Activated T-helper 1 cell treated with anti-CD3 and anti-CD28 coated beads, Interleukin-12 subunit alpha, Interleukin-12 subunit beta, Interleukin-2, Interleukin-4 antibody, amounts not matched to agents 30 ng/mL and 10 ng/mL and 1 ng/mL, durations not matched to agents 14 hours and 24 hours and 36 hours (primary cell): ENCODE data around the gene MPDZ. TPM values are rescaled to one million over a fixed set of nuclear protein-coding genes. Genes with fewer than 3 reads are reported as not detected.

Experiments
- DNase-seq: peaks from one replicate; pipeline ENCODE4 v3.0.0; 2021; ENCODE audit warnings: low spot score
- H3K27ac Mint-ChIP-seq: one replicate; pipeline ENCODE4 v1.8.0; 2021; ENCODE audit warnings: mild to moderate bottlenecking, mixed read lengths
- H3K27me3 Mint-ChIP-seq: one replicate; pipeline ENCODE4 v1.8.0; 2022; ENCODE audit warnings: mild to moderate bottlenecking, moderate library complexity, mixed read lengths; ENCODE audit not compliant: insufficient read depth
- H3K36me3 Mint-ChIP-seq: one replicate; pipeline ENCODE4 v1.8.0; 2021; ENCODE audit warnings: low read depth, mixed read lengths
- H3K4me1 Mint-ChIP-seq: one replicate; pipeline ENCODE4 v1.8.0; 2021; ENCODE audit warnings: low read depth, mixed read lengths
- H3K4me3 Mint-ChIP-seq: one replicate; pipeline ENCODE4 v1.8.0; 2021; ENCODE audit warnings: mild to moderate bottlenecking, moderate library complexity, mixed read lengths
- H3K9me3 Mint-ChIP-seq: one replicate; pipeline ENCODE4 v1.8.0; 2021; ENCODE audit warnings: mixed read lengths
- intact Hi-C: fragments of 100-400 bp; cut with micrococcal nuclease; formaldehyde crosslinking; loops from one replicate; pipeline ENCODE4 v1.15.1; 2024
- total RNA-seq: library from RNA; stranded (reverse); gene quantifications from 2 replicates; pipeline ENCODE4 v1.2.3, GENCODE V29; 2022

MPDZ gene
- total RNA-seq, 1 donor from 2014 or later = not detected

- intact Hi-C loops = no loop called here
- H3K36me3 Mint-ChIP-seq = no peaks in the 10 kb centered on the region
- H3K9me3 Mint-ChIP-seq = no peaks in the 10 kb centered on the region
- no peaks in the 10 kb centered on the region for H3K4me1 Mint-ChIP-seq
- H3K27ac Mint-ChIP-seq = no peak overlapping the region
- no peak overlapping the region for H3K4me3 Mint-ChIP-seq
- no peak for DNase-seq
- no peaks in the 10 kb centered on the region for H3K27me3 Mint-ChIP-seq
Measured at GRCh38 chr9:13190040-13190439, 89.5 kb downstream of the MPDZ start.

GRCh38 chr9:13189362-13189761 is 90.1 kb downstream of the MPDZ start:
- no peaks in the 10 kb centered on the region for H3K36me3 Mint-ChIP-seq
- intact Hi-C loops = no loop called here
- no peak overlapping the region for H3K27ac Mint-ChIP-seq
- no peaks in the 10 kb centered on the region for H3K9me3 Mint-ChIP-seq
- H3K4me1 Mint-ChIP-seq = no peaks in the 10 kb centered on the region
- no peak overlapping the region for H3K4me3 Mint-ChIP-seq
- no peaks in the 10 kb centered on the region for H3K27me3 Mint-ChIP-seq
- DNase-seq = no peak

- Mint-ChIP-seq H3K27ac (no peak overlapping the region), H3K9me3 (no peaks in the 10 kb centered on the region), H3K27me3 (no peaks in the 10 kb centered on the region), H3K4me1 (no peaks in the 10 kb centered on the region), H3K4me3 (no peak overlapping the region), H3K36me3 (no peaks in the 10 kb centered on the region)
- intact Hi-C loops = no loop called here
- no peak for DNase-seq
Measured at GRCh38 chr9:13186774-13187173, 92.7 kb downstream of the MPDZ start.

GRCh38 chr9:13186091-13186490 is 93.4 kb downstream of the MPDZ start:
- no peaks in the 10 kb centered on the region for H3K9me3 Mint-ChIP-seq
- H3K4me3 Mint-ChIP-seq = no peak overlapping the region
- no peak overlapping the region for H3K27ac Mint-ChIP-seq
- no peak for DNase-seq
- H3K27me3 Mint-ChIP-seq = no peaks in the 10 kb centered on the region
- intact Hi-C loops = no loop called here
- H3K4me1 Mint-ChIP-seq = no peaks in the 10 kb centered on the region
- H3K36me3 Mint-ChIP-seq = no peaks in the 10 kb centered on the region

- intact Hi-C loops = no loop called here
- H3K27ac Mint-ChIP-seq = no peak overlapping the region
- no peak for DNase-seq
- no peaks in the 10 kb centered on the region for H3K4me1 Mint-ChIP-seq
- H3K36me3 Mint-ChIP-seq = no peaks in the 10 kb centered on the region
- H3K27me3 Mint-ChIP-seq = no peaks in the 10 kb centered on the region
- H3K4me3 Mint-ChIP-seq = no peak overlapping the region
- H3K9me3 Mint-ChIP-seq = peaks cover 3% of the 10 kb centered on the region
Measured at GRCh38 chr9:13181652-13182051, 97.8 kb downstream of the MPDZ start.

- Mint-ChIP-seq H3K4me1 (no peaks in the 10 kb centered on the region), H3K27me3 (no peaks in the 10 kb centered on the region), H3K27ac (no peak overlapping the region), H3K36me3 (no peaks in the 10 kb centered on the region), H3K9me3 (peaks cover 3% of the 10 kb centered on the region), H3K4me3 (no peak overlapping the region)
- intact Hi-C loops = no loop called here
- no peak for DNase-seq
Measured at GRCh38 chr9:13179257-13179656, 100.2 kb downstream of the MPDZ start.

GRCh38 chr9:13175732-13176131 is 103.8 kb downstream of the MPDZ start:
- intact Hi-C loops = no loop called here
- DNase-seq = no peak
- Mint-ChIP-seq H3K4me3 (no peak overlapping the region), H3K27ac (no peak overlapping the region), H3K36me3 (no peaks in the 10 kb centered on the region), H3K9me3 (peaks cover 8% of the 10 kb centered on the region), H3K27me3 (no peaks in the 10 kb centered on the region), H3K4me1 (no peaks in the 10 kb centered on the region)

- H3K27ac Mint-ChIP-seq = no peak overlapping the region
- no peak for DNase-seq
- no peaks in the 10 kb centered on the region for H3K4me1 Mint-ChIP-seq
- intact Hi-C loops = no loop called here
- H3K9me3 Mint-ChIP-seq = peaks cover 5% of the 10 kb centered on the region
- H3K4me3 Mint-ChIP-seq = no peak overlapping the region
- no peaks in the 10 kb centered on the region for H3K36me3 Mint-ChIP-seq
- no peaks in the 10 kb centered on the region for H3K27me3 Mint-ChIP-seq
Measured at GRCh38 chr9:13174906-13175639, 104.4 kb downstream of the MPDZ start.

GRCh38 chr9:13173553-13173952 is 105.9 kb downstream of the MPDZ start:
- no peak for DNase-seq
- peaks cover 5% of the 10 kb centered on the region for H3K9me3 Mint-ChIP-seq
- no peaks in the 10 kb centered on the region for H3K27me3 Mint-ChIP-seq
- no peaks in the 10 kb centered on the region for H3K4me1 Mint-ChIP-seq
- H3K27ac Mint-ChIP-seq = no peak overlapping the region
- intact Hi-C loops = no loop called here
- no peak overlapping the region for H3K4me3 Mint-ChIP-seq
- H3K36me3 Mint-ChIP-seq = no peaks in the 10 kb centered on the region

GRCh38 chr9:13171261-13171660 is 108.2 kb downstream of the MPDZ start:
- Mint-ChIP-seq H3K4me3 (no peak overlapping the region), H3K36me3 (no peaks in the 10 kb centered on the region), H3K9me3 (peaks cover 5% of the 10 kb centered on the region), H3K27me3 (no peaks in the 10 kb centered on the region), H3K27ac (no peak overlapping the region), H3K4me1 (no peaks in the 10 kb centered on the region)
- no peak for DNase-seq
- intact Hi-C loops = no loop called here

GRCh38 chr9:13166996-13167395 is 112.5 kb downstream of the MPDZ start:
- H3K4me1 Mint-ChIP-seq = no peaks in the 10 kb centered on the region
- no peak for DNase-seq
- H3K27me3 Mint-ChIP-seq = no peaks in the 10 kb centered on the region
- H3K27ac Mint-ChIP-seq = no peak overlapping the region
- H3K9me3 Mint-ChIP-seq = no peaks in the 10 kb centered on the region
- H3K4me3 Mint-ChIP-seq = no peak overlapping the region
- intact Hi-C loops = no loop called here
- H3K36me3 Mint-ChIP-seq = no peaks in the 10 kb centered on the region

- H3K4me1 Mint-ChIP-seq = no peaks in the 10 kb centered on the region
- DNase-seq = no peak
- H3K27ac Mint-ChIP-seq = no peak overlapping the region
- peaks cover 2% of the 10 kb centered on the region for H3K9me3 Mint-ChIP-seq
- intact Hi-C loops = no loop called here
- H3K4me3 Mint-ChIP-seq = no peak overlapping the region
- no peaks in the 10 kb centered on the region for H3K36me3 Mint-ChIP-seq
- H3K27me3 Mint-ChIP-seq = no peaks in the 10 kb centered on the region
Measured at GRCh38 chr9:13165956-13166355, 113.5 kb downstream of the MPDZ start.

- Mint-ChIP-seq H3K9me3 (peaks cover 4% of the 10 kb centered on the region), H3K4me3 (no peak overlapping the region), H3K4me1 (no peaks in the 10 kb centered on the region), H3K27ac (no peak overlapping the region), H3K27me3 (no peaks in the 10 kb centered on the region), H3K36me3 (no peaks in the 10 kb centered on the region)
- intact Hi-C loops = no loop called here
- DNase-seq = no peak
Measured at GRCh38 chr9:13165236-13165945, 114.1 kb downstream of the MPDZ start.
